Kidney (tissue), 14 donors: ENCODE results near the gene TECTB. TPM values are rescaled to one million over a fixed set of nuclear protein-coding genes. Genes with fewer than 3 reads are reported as not detected.

ENCODE experiments used
- DNase-seq, 5 donors: peaks; one replicate each; pipeline ENCODE4 v3.0.0-alpha.2; 2013 to 2020
- FAIRE-seq: peaks from 2 replicates; lab custom pipeline; 2012; peaks lifted over from hg19 to GRCh38; lab: Jason Lieb, UNC
- H3K27ac ChIP-seq, 2 donors: one replicate each; pipeline ENCODE4 v1.7.0; 2013; ENCODE audit warnings: low read depth in 2 of 2, low read length in 2 of 2, inconsistent platforms in 1 of 2
- H3K27me3 ChIP-seq: one replicate; pipeline ENCODE4 v1.7.1; 2013; ENCODE audit warnings: low read length, inconsistent platforms; ENCODE audit not compliant: control insufficient read depth, insufficient read depth
- H3K36me3 ChIP-seq, 3 donors: one replicate each; pipeline versions ENCODE4 v1.7.0 to v1.7.1; 2013; ENCODE audit warnings: low read length in 3 of 3, control low read depth in 1 of 3, inconsistent platforms in 1 of 3; ENCODE audit not compliant: insufficient read depth in 3 of 3, control insufficient read depth in 2 of 3
- H3K4me1 ChIP-seq, 3 donors: one replicate each; pipeline versions ENCODE4 v1.7.0 to v1.7.1; 2013; ENCODE audit warnings: low read length in 3 of 3, inconsistent platforms in 1 of 3, low read depth in 1 of 3; ENCODE audit not compliant: control insufficient read depth in 2 of 3, insufficient read depth in 2 of 3
- H3K4me3 ChIP-seq, 3 donors: one replicate each; pipeline versions ENCODE4 v1.7.0 to v1.8.1; 2013; ENCODE audit warnings: low read length in 3 of 3, control low read depth in 1 of 3, inconsistent platforms in 1 of 3
- H3K9ac ChIP-seq, 3 donors: one replicate each; pipeline versions ENCODE4 v1.7.0 to v1.7.1; 2013; ENCODE audit warnings: low read length in 3 of 3, control low read depth in 1 of 3, inconsistent platforms in 1 of 3
- H3K9me3 ChIP-seq, 3 donors: one replicate each; pipeline versions ENCODE4 v1.7.0 to v1.7.1; 2013; ENCODE audit warnings: low read length in 3 of 3, control low read depth in 1 of 3, inconsistent platforms in 1 of 3; ENCODE audit not compliant: control insufficient read depth in 2 of 3, insufficient read depth in 1 of 3
- CTCF ChIP-seq: IDR thresholded peaks from 3 replicates; pipeline ENCODE4 v1.5.1; 2012; ENCODE audit warnings: mild to moderate bottlenecking, moderate library complexity, borderline replicate concordance; ENCODE audit not compliant: insufficient read depth; ENCODE audit errors: extremely low read depth
- intact Hi-C: fragments of 100-400 bp; cut with DNase I; formaldehyde crosslinking; loops from one replicate; pipeline ENCODE4 v1.11.1; 2022
- microRNA-seq: library from miRNA; unstranded; fragments of <30 nt; microRNA quantifications from one replicate; pipeline ENCODE4 v1.2.0, GENCODE V29; 2020
- polyA plus RNA-seq: library from polyadenylated mRNA; stranded (reverse); fragments of 350-450 nt; fragmentation: Illumina TruSeq; extraction: RNeasy Lipid Tissue Mini Kit (QIAGEN cat#74804); gene quantifications from one replicate; pipeline ENCODE4 v1.2.3, GENCODE V29; 2014; ENCODE audit warnings: low read depth, low replicate concordance; ENCODE audit not compliant: insufficient read depth
- total RNA-seq: library from RNA; stranded (reverse); fragmentation: NEBNext Ultra II Directional; extraction: Animal tissue kit (Norgen Biotek cat#: 25700); gene quantifications from one replicate; pipeline ENCODE4 v1.2.1, GENCODE V29; 2021
- donor health status: control.
- donor health status: control.
- donor health status: control.
- donor health status: control.
- donor health status: control.
- donor health status: DM: yes; HTN: yes; CAD: no.
- donor health status: Normal renal cell carcinoma (clear cell type).

Gene TECTB
- total and polyA plus RNA-seq, 2 donors from 2014 or later = not detected

GRCh38 chr10:112353046-112353445 lies 69.8 kb downstream of the TECTB start:
- no peak for TF ChIP-seq CTCF
- Histone ChIP-seq H3K4me1 (no peaks in the 10 kb centered on the region), H3K9me3 (no peaks in the 10 kb centered on the region), H3K27ac (no peak overlapping the region), H3K36me3 (no peaks in the 10 kb centered on the region), H3K27me3 (no peaks in the 10 kb centered on the region), H3K9ac (no peak overlapping the region), H3K4me3 (no peak overlapping the region)
- FAIRE-seq = no peak
- intact Hi-C loops = no loop called here
- no peak for DNase-seq

Small RNA genes within 50 kb of the gene (microRNA-seq; reads per million reads assigned to microRNA genes)
- gene MIR6715A (not detected), gene MIR6715B (not detected)

Other genes with a start within 250 kb of the TECTB start
- 9.9 TPM for gene GPAM, start 99.6 kb upstream of the TECTB start, total RNA-seq
- 4.0 TPM for gene GPAM, start 99.6 kb upstream of the TECTB start, polyA plus RNA-seq
- 21.8 TPM for gene ACSL5, start 90.7 kb downstream of the TECTB start, total RNA-seq
- 5.6 TPM for gene ACSL5, start 90.7 kb downstream of the TECTB start, polyA plus RNA-seq
- 37.5 TPM for gene ZDHHC6, start 163.5 kb downstream of the TECTB start, total RNA-seq
- 73.8 TPM for gene ZDHHC6, start 163.5 kb downstream of the TECTB start, polyA plus RNA-seq
- gene VTI1A, start 163.8 kb downstream of the TECTB start, total RNA-seq = 41.8 TPM
- gene VTI1A, start 163.8 kb downstream of the TECTB start, polyA plus RNA-seq = 9.2 TPM